HG02943 (cell line): Measurements from ENCODE around the gene ZNF670.
"Not testable (repeated sequence)": the region's sequence is repeated elsewhere in the genome, so short reads cannot be mapped to it uniquely, and the experiment has no call there.

Source experiments
- ATAC-seq: cut with Tn5 transposase; IDR thresholded peaks from one replicate; pipeline ENCODE4 v1.9.1; 2021; ENCODE audit warnings: mild to moderate bottlenecking, low read depth, moderate library complexity; ENCODE audit not compliant: unreplicated experiment

ZNF670 gene

DNA sequence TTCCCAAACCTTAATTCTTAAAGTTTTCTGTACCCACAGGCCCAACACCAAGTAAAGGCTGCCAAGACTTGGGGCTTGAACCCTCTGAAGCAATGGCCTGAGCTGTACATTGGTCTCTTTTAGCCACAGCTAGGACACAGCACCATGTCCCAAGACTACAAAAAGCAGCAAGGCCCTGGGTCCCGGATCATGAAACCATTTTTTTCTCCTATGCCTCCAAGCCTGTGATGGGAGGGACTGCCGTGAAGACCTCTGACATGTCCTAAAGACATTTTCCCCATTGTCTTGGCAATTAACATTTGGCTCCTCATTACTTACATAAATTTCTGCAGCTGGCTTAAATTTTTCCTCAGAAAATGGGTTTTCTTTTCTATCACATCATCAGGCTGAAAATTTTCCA is 30.9 kb downstream of the ZNF670 start:
- ATAC-seq: no peak

DNA sequence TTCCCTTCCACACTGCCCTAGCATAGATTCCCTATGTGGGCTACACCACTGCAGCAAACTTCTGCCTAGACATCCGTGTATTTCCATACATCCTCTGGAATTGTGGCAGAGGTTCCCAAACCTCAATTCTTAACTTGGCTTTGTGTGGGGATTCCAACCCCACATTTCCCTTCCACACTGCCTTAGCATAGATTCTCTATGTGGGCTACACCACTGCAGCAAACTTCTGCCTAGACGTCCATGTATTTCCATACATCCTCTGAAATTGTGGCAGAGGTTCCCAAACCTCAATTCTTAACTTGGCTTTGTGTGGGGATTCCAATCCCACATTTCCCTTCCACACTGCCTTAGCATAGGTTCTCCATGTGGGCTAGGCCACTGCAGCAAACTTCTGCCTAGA is 31.4 kb downstream of the ZNF670 start:
- no peak for ATAC-seq

DNA sequence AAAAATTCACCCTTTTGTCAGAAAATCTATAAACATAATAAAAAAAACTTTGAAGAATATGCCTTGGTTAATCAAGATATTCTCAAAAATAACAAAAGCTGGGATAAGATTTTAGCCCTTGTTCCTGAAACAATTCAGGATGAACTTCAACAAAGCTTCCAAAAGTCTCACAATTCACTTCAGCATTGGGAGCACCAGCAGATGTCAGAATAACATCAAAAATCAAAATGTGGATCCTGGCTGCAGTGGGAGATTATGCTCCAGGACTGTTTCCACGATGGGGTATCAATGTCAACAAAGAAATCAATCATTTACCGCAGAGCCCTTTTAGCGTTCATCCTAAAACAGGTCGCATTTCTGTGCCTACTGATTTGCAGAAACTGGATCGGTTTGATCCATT is 35.2 kb downstream of the ZNF670 start:
- no peak for ATAC-seq

DNA sequence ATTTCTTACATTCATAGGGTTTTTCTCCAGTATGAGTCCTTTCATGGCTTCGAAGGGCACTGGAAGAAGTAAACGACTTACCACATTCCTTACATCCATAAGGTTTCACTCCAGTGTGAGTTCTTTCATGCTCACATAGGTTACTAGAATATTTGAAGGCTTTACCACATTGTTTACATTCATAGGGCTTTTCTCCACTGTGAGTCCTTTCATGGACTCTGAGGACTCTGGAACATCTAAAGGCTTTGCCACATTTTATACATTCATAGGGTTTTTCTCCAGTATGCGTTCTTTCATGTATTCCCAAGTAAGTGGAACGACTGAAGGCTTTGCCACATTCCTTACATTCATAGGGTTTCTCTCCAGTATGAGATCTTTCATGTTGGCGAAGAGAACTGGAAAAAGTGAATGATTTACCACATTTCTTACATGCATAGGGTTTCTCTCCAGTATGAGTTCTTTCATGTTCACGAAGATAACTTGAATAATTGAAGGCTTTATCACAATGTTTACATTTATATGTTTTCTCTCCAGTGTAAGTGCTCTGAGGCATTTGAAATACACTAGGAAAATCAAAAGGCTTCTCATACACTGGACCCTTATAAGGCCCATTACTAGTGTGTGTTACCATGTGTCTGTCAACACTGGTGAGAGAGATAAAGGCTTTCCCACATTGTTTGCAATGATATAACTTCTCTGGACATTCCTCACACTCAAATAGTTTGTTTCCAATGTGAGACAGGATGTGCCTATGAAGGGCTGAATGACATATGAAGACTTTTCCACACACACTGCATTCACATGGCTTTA is 40.9 kb downstream of the ZNF670 start:
- no peak for ATAC-seq

DNA sequence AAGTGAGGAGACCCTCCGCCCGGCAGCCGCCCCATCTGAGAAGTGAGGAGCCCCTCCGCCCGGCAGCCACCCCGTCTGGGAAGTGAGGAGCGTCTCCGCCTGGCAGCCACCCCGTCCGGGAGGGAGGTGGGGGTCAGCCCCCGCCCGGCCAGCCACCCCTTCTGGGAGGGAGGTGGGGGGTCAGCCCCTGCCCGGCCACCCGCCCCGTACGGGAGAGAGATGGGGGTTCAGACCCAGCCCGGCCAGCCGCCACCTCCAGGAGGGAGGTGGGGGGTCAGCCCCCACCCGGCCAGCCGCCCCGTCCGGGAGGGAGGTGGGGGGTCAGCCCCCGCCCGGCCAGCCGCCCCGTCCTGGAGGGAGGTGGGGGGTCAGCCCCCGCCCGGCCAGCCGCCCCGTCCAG is 46.3 kb downstream of the ZNF670 start:
- not testable (repeated sequence) for ATAC-seq
